Ascending aorta (tissue), 2 donors: Measurements from ENCODE around the gene AFG3L2. TPM values are rescaled to one million over a fixed set of nuclear protein-coding genes. Genes with fewer than 3 reads are reported as not detected.

Source experiments
- DNase-seq, 2 donors: peaks; one replicate each; pipeline ENCODE4 v3.0.0-alpha.2; 2019; ENCODE audit warnings: low spot score in 2 of 2
- H3K27ac ChIP-seq, 2 donors: fragments of 200-600 bp; sonication (generic); one replicate each; pipeline ENCODE4 v1.5.1; 2016 to 2017; ENCODE audit warnings: mild to moderate bottlenecking in 1 of 2
- H3K27me3 ChIP-seq: fragments of 200-600 bp; sonication (generic); one replicate; pipeline ENCODE4 v1.5.1; 2017
- H3K36me3 ChIP-seq, 2 donors: fragments of 200-600 bp; sonication (generic); one replicate each; pipeline ENCODE4 v1.5.1; 2016
- H3K4me1 ChIP-seq, 2 donors: fragments of 200-600 bp; sonication (generic); one replicate each; pipeline ENCODE4 v1.5.1; 2016 to 2017; ENCODE audit warnings: mild to moderate bottlenecking in 1 of 2
- H3K4me3 ChIP-seq, 2 donors: fragments of 200-600 bp; sonication (generic); one replicate each; pipeline ENCODE4 v1.5.1; 2016 to 2017; ENCODE audit warnings: mild to moderate bottlenecking in 1 of 2
- H3K9me3 ChIP-seq, 2 donors: fragments of 200-600 bp; sonication (generic); one replicate each; pipeline ENCODE4 v1.5.1; 2016
- CTCF ChIP-seq, 3 experiments: fragments of 200-600 bp in 2 of 3; fragments of 450-650 bp in 1 of 3; sonication (generic) in 2 of 3; IDR thresholded peaks; one replicate each; pipeline ENCODE4 v1.5.1; 2016 to 2019; ENCODE audit warnings: antibody characterized with exemption in 3 of 3, mild to moderate bottlenecking in 1 of 3, moderate library complexity in 1 of 3
- intact Hi-C: fragments of 100-400 bp; cut with DNase I; formaldehyde crosslinking; loops from one replicate; pipeline ENCODE4 v1.15.1; 2023
- total RNA-seq: library from RNA; depleted of rRNA; stranded (reverse); fragments of >200 nt; gene quantifications from one replicate; pipeline ENCODE4 v1.1.0, GENCODE V29; 2016

Gene AFG3L2
- total RNA-seq, 1 donor from 2014 or later, result 31.5 TPM

GRCh38 chr18:12410081-12410481 lies 33.1 kb upstream of the AFG3L2 start:
- Histone ChIP-seq H3K27me3 (no peaks in the 10 kb centered on the region), H3K9me3 (no peaks in the 10 kb centered on the region), H3K27ac (no peak overlapping the region), H3K4me1 (peaks cover 0 to 16% of the 10 kb centered on the region in 2 donors), H3K4me3 (no peak overlapping the region), H3K36me3 (no peaks in the 10 kb centered on the region)
- no peak for DNase-seq
- no peak for TF ChIP-seq CTCF (IDR thresholded peaks at IDR 0.05)
- intact Hi-C loops, result no loop called here

DNA sequence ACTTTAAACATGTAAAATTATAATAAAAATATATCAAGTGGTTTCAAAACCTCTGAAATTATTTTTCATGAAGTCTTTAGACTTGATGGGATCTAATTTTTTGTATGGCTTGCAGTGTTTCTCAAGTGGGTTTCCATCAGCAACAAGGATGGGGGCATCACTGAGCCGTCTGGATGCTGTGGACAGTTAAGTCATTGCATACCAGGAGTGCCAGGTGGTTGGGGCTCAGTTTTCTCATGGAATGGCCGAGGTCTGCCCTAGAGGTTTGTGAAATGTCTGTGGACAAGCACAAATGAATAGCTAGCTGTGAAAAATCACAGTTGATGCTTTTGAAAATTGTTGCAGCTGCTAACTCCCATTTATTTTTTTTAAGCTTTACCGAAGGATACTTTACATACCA lies 32.4 kb upstream of the AFG3L2 start:
- Histone ChIP-seq H3K4me1 (peaks cover 0 to 12% of the 10 kb centered on the region in 2 donors), H3K4me3 (no peak overlapping the region), H3K36me3 (no peaks in the 10 kb centered on the region), H3K9me3 (no peaks in the 10 kb centered on the region), H3K27me3 (no peaks in the 10 kb centered on the region), H3K27ac (no peak overlapping the region)
- intact Hi-C loops, result loop anchor here (5.0 kb wide), 1 partner anchor 538 kb away; the partner anchor contains the start of gene SEH1L
- TF ChIP-seq CTCF (IDR thresholded peaks at IDR 0.05), result no peak
- DNase-seq, result no peak

DNA sequence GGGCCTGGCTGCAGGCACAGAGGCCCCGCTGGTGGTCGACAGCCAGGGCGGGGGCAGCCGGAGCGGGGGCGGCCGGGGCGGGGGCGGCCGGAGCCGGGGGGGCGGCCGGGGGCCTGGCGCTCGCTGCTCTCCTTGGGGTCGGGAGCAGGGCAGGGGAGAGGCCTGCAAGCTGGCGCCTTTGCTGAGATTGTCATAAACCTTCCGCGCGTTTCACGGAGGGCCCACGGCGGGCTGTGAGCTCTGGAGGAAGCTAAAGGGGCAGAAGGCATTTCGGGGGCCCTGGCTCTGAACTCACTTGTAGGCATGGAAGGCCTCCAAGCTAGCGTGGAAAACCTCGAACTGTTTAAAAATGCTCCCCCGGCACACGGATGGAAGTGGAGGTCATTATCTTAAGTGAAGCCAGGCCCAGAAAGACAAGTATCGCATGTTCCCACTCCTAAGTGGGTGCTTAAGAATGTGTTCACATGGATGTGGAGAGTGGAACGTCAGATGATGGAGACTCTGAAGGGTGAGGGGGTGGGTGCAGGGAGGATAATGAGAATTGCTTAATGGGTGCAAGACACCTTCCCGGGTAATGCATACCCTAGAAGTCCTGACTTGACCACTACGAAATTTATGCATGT lies 31.3 kb upstream of the AFG3L2 start:
- no peaks in the 10 kb centered on the region for H3K27me3 ChIP-seq
- no peaks in the 10 kb centered on the region for H3K9me3 ChIP-seq
- H3K4me1 ChIP-seq, result peaks cover 0 to 12% of the 10 kb centered on the region in 2 donors
- no peak for DNase-seq
- peak overlapping the region; percentile 84 to 87 for H3K27ac ChIP-seq
- TF ChIP-seq CTCF (IDR thresholded peaks at IDR 0.05), result no peak
- intact Hi-C loops, result loop anchor here (5.0 kb wide), 1 partner anchor 539 kb away; the partner anchor contains the start of gene SEH1L
- H3K36me3 ChIP-seq, result no peaks in the 10 kb centered on the region
- peak overlapping the region; percentile 80 to 93 for H3K4me3 ChIP-seq

DNA sequence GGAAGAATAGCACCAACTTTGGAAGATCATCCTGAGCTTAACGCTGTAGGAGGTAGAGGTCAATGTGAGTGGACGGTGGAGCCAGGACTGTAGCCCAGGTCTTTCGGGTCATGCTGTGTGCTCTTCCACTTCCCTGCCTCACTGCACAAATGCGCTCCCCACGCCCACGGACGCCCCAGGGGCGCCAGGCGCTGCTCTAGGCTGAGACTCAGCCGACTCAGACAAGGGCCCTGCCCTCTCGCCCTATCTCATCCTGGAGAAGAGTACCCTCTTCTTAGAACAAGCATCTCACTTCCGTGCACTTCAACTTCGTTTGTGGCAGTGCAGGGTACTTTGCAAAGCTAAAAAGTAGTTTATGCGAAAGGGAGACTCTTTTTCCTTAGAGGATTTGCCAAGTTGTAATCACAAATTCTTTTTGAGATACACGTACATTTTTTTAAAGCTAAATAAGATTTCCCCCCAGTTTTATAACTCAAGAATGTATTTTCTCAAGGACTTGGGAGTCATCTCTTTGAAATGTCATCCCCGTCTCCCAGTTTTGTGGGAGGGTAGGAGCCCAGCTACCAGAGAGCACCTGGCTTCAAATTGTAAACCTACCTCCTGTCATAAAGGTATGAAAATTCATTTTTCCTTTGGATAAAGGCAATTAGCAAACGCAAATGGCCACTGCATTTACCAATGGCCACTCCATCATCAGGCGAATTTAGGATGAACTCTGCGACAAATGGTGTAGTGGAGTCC lies 29.5 kb upstream of the AFG3L2 start:
- peaks cover 0 to 12% of the 10 kb centered on the region in 2 donors for H3K4me1 ChIP-seq
- H3K27me3 ChIP-seq, result no peaks in the 10 kb centered on the region
- no peaks in the 10 kb centered on the region for H3K36me3 ChIP-seq
- intact Hi-C loops, result loop anchor here (1.0 to 5.0 kb wide), 3 partner anchors 29 to 541 kb away; partner anchors contain the start of genes AFG3L2 and SEH1L
- H3K4me3 ChIP-seq, result no peak overlapping the region
- H3K27ac ChIP-seq, result no peak overlapping the region
- TF ChIP-seq CTCF (IDR thresholded peaks at IDR 0.05), result no peak
- DNase-seq, result no peak
- H3K9me3 ChIP-seq, result no peaks in the 10 kb centered on the region

- DNase-seq, result no peak
- Histone ChIP-seq H3K9me3 (no peaks in the 10 kb centered on the region), H3K36me3 (no peaks in the 10 kb centered on the region), H3K27me3 (no peaks in the 10 kb centered on the region), H3K4me3 (no peak overlapping the region), H3K27ac (no peak overlapping the region), H3K4me1 (peaks cover 0 to 12% of the 10 kb centered on the region in 2 donors)
- TF ChIP-seq CTCF (IDR thresholded peaks at IDR 0.05), result no peak
- intact Hi-C loops, result loop anchor here (5.0 kb wide), 1 partner anchor 542 kb away; the partner anchor contains the start of gene SEH1L
Observed at GRCh38 chr18:12405066-12405465, 28.0 kb upstream of the AFG3L2 start.
